IPS-NIHi7 (cell line): ENCODE results near the gene MRPL10.

Source experiments
- DNase-seq: peaks from one replicate; pipeline ENCODE4 v3.0.0; 2012; ENCODE audit warnings: mixed read lengths; ENCODE audit errors: extremely low spot score

Gene MRPL10

DNA sequence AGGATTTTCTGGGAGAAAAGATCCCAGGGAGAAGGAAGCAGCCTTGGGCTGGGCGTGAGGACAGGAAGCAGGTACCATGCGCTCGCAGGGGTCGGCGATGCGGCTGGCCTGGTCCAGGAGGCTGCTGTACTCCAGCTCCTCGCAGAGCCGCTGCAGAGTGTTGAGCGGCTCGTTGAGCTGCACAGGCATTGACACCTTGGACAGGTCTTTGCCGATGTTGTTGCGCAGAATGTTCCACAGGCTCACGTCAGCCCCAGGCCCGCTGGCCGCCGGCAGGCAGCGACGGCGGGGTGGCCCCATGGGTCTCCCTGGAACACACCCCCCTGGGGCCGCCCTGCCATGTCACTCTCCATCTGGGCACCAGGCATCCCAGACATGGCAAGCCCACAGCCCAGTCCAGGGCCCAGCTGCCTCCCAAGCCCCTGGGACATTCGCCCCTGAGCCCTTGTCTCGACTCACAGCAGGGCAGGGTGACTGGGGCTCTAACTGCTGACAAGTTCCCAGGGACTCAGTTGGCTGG, 17.8 kb downstream of the MRPL10 start:
- no peak for DNase-seq

DNA sequence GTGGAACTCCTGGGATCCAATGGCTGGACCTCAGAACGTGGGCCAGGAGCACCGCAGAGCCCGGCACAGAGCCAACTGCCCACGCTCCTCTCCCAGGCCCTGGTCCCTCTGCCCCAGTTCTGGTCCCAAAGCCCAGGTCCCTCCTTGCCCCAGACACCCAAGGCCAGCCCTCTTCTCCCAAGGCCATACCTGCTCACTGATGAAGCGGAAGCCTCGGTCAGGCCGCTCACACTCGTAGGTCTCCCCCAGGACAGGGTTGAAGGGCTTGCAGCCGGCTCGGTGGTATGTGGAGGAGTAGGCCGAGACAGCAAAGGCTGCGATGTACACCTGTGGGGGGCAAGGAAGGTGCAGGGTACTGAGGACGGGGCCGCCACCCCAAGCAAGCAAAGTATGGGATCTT, 18.3 kb downstream of the MRPL10 start:
- DNase-seq: no peak

DNA sequence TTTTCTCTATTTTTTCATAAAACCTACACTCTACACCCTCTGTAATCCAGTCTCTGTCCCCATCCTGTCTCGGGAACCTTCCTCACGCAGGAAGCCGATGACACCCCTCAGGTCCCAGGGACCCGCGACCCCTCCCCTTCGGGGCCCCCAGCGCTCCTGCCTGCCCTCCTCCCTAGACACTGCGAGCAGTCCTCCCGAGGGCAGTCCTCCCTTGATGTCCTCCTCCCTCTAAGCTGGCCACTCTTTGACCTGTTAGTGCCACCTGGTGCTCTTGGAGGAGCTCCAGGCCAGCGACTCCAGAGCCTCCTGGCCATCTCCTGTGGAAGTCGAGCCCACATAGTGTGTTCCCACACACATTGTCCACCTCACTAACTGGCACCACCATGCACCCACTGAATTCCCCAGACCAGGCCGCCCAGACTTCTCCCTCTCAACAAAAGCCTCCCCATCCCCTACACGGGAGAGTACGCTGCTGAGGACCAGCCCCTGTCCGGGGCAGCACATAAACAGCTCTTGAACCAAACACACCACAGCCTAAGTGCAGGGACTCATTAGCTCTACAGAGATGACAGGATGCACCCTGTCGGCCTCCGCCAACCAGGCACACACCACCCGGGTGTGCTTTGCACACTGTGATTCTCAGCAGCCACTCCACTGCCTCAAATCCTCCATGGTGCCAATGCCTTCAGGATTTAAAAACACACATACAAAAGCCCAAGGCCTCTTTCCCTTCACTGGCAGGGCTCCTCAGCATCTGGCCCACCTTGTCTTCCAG, 19.0 kb downstream of the MRPL10 start:
- no peak for DNase-seq

DNA sequence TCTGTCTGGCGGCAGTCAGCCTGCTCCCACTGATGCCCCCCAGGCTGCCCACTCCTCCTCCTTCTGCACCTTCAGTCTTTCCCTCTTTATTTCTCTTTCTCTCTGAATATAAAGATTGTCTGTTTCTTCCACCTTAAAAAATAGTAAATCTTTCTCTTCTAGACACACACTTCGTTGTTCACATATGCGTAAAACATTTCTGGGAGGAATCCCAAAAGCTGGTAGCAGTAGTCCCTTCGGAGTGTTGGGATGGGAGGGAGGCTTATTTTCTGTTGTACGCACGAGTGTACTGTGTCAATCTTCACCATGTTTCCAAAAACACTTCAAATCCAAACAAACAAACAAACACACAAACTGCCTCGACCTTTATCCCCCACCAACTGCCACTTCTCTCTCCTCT, 19.6 kb downstream of the MRPL10 start:
- DNase-seq: no peak

DNA sequence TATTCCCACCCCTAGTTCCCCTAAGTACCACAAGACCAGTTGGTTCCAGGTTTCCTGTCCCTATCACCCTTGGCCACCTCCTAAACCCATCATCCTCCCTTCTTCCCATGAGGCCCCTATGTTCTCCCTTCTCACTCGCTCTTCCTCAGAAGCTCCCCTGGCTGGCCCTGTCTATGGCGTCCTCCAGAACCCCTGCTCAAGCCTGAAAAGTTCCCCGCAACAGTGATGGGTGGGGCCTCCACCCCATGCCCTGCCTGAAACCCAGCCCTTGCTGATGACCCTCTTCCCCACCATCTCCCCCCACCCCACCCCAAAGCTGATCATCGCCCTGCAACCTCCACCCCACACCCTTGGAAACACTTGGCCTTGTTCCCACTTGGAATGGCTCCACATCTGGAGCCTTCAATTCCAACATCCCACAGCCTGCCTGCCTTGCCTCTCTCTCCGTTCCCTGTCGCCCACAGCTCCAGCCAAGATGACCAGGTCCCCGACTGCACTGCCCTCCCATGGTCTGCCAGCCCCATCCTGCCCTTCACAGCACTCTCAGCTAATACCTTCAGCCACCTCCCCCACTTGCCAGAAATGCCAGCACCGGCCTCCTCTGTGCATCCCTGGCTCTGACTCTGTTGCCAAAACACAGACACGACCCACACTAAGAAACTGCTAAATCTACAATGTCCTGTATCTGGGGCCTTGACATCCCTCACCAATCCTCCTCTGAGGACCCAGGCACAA, 20.3 kb downstream of the MRPL10 start:
- no peak for DNase-seq

DNA sequence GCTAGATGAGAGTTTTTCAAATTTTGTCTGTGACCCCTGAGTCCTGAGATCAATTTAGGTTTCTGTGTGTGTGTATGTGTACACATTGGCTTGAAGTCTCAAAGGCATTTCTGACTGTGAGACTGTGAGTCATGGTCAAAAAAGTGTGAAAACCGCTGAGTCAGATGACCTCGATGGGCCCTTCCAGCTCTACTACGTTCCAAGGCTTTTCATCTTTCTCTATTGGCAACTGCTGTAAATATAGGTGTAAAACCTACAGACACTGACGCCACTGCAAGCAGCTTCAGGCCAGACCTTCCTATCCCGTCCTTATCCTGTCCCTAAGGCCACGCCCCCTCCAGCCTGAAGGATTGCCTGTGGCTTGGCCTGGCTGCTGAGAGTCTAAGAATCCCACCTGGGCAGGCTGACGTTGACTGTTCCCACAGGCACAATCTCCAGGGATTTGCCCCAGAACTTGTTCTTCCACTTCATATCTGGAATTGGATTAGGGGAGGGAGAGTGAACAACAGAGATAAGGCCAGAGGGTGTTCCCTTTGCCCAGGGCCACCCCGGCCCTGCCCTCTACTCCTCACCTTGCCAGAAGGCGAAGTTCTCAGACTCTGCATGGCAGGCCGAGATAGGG, 21.0 kb downstream of the MRPL10 start:
- peak; percentile 63 for DNase-seq

- no peak for DNase-seq
Measured at GRCh38 chr17:47808830-47809480, 22.4 kb downstream of the MRPL10 start.

- no peak for DNase-seq
Measured at GRCh38 chr17:47808036-47808829, 23.1 kb downstream of the MRPL10 start.

DNA sequence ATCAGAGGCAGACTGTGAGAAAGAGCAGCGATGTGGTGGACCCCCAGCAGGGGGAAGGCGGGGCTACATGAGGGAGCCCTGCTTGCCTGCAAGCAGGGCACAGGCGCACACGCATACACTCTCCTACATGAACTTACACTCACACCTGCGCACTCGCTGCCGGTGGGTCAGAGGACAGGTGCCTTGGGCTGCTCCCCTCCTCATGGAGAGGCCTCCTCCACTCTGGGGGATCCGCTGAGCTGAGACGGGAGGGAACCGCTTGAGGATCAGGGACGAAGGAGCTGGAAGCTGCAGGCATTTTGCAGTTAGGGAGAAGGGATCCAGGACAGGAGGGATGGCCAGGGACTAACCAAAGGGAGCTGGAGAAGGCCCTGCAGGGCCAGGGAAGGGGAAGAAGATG, 23.9 kb downstream of the MRPL10 start:
- DNase-seq: no peak

DNA sequence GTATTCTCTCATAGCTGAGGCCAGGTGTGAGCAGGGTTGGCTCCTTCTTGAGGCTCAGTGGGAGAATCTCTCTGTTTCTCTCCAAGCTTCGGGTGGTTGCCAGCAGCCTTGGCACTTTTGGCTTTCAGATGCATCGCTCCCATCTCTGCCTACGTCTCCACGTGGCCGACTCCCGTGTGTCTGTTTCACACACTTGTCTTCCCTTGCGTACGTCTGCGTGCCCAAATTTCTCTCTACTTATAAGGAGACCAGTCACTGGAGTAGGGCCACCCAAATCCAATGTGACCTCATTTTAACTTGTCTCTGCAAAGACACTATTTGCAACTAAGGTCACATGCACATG, 24.5 kb downstream of the MRPL10 start:
- no peak for DNase-seq

DNA sequence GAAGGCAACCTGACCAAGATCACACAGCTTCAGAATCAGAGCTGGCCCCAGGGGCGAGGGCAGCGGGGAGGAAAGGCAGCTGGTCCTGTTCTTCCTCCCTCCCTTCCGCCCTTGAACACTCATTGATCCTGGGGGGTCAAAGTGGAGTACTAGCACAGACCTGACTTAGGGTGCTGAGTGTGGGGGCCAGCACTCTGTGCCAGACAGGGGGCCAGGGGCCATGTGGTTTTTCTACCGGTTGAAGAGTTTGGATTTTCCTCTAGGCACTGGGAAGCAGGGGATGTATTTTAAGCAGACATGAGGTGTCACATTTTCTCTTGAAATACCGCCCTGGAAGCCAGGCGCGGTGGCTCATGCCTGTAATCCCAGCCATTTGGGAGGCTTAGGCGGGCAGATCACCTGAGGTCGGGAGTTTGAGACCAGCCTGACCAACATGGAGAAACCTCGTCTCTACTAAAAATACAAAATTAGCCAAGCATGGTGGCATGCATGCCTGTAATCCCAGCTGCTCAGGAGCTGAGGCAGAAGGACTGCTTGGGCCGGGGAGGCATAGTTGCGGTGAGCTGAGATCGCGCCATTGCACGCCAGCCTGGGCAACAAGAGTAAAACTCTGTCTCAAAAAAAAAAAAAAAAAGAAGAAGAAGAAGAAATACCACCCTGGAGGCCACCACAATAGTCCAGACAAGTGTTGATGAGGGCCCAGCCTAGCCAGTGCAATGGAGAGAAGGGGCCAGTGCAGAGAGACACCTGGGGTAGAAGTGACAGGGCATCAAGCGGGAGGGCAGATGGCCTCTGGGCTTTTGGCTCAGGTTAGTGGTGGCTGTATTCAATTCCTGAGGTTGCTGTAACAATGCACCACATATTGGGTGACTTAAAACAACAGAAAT, 25.1 kb downstream of the MRPL10 start:
- DNase-seq: no peak

DNA sequence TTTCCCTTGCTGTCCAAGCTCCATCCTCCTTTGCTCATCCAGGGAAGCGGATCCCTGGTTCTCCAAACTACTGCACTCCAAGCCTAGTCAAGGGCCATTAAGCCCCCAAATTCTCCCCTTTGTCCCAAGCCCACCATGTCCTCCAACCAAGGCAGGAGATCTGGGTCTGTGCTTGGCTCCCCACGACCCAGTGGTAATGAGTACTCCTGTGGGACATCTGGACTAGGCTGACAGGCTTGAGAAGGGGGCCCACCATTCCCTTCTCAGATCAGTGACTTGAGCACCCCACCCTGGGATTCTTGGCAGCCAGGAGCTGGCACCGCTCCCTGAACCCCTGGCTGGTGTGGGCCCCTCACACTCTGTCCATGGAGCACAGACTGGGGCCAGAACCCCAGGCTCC, 26.9 kb downstream of the MRPL10 start:
- DNase-seq: no peak

DNA sequence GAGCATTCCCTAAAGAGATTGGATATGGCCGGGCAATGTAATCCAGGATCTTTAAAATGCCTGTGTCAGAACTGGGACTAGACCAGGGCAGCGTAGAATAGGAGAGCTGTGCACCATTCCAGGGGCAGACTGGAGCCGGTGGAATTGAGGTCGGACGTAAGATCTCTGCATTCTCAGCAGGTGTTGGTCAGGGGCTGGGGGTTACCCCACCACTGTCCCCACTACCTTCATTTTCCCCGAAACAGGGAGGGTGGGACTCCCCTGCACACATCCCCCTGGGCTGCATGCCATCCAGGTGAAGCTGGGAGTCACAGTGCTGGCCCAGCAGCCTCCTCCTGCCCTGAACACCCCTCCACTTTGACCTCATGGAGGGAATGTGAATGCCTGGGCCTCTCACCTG, 27.6 kb downstream of the MRPL10 start:
- DNase-seq: no peak

- no peak for DNase-seq
Measured at GRCh38 chr17:47803201-47803600, 28.1 kb downstream of the MRPL10 start.

- peak; percentile 86 for DNase-seq
Measured at GRCh38 chr17:47802341-47803022, 28.9 kb downstream of the MRPL10 start.

GRCh38 chr17:47801906-47802305, 29.4 kb downstream of the MRPL10 start:
- no peak for DNase-seq

GRCh38 chr17:47801176-47801765, 30.1 kb downstream of the MRPL10 start:
- no peak for DNase-seq

- no peak for DNase-seq
Measured at GRCh38 chr17:47800686-47801085, 30.7 kb downstream of the MRPL10 start.

GRCh38 chr17:47797797-47798196, 33.5 kb downstream of the MRPL10 start:
- DNase-seq: peak; percentile 40
